ENCODE data around the gene CLDN11.

DNA sequence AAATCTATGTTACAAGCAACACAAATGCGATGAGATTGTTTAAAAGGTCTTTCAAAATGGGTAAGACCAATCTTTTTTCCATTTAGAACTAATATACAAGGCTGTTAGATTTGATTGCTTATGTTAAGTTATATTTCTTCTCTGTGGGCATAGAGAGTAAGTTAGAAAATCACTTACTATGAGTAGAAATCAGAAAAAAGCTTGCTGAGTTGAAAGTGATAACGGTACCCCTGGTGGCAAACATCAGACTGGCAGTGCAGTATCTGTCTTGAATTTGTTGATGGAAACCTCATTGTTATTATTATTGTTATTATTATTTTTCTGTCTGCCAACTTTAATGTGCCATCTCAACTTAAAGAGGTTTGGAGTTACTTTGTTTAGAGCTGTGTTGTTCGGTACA is 12.4 kb downstream of the CLDN11 start:
- TF ChIP-seq, protein P1, sequence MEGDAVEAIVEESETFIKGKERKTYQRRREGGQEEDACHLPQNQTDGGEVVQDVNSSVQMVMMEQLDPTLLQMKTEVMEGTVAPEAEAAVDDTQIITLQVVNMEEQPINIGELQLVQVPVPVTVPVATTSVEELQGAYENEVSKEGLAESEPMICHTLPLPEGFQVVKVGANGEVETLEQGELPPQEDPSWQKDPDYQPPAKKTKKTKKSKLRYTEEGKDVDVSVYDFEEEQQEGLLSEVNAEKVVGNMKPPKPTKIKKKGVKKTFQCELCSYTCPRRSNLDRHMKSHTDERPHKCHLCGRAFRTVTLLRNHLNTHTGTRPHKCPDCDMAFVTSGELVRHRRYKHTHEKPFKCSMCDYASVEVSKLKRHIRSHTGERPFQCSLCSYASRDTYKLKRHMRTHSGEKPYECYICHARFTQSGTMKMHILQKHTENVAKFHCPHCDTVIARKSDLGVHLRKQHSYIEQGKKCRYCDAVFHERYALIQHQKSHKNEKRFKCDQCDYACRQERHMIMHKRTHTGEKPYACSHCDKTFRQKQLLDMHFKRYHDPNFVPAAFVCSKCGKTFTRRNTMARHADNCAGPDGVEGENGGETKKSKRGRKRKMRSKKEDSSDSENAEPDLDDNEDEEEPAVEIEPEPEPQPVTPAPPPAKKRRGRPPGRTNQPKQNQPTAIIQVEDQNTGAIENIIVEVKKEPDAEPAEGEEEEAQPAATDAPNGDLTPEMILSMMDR (IDR thresholded peaks at IDR 0.05; ENCODE audit: poor library complexity, severe bottlenecking) = no peak
- TF ChIP-seq POLR2AphosphoS5 (IDR thresholded peaks at IDR 0.05) = no peak
- no peak for TF ChIP-seq RAD21 (conservative IDR thresholded peaks at IDR 0.05)
- no peak for TF ChIP-seq MXI1 (conservative IDR thresholded peaks at IDR 0.05; ENCODE audit: poor library complexity, severe bottlenecking)
- TF ChIP-seq TAF1 (IDR thresholded peaks at IDR 0.05; ENCODE audit: low read depth) = no peak
- no peak for TF ChIP-seq EP300 (conservative IDR thresholded peaks at IDR 0.05; ENCODE audit: poor library complexity, severe bottlenecking)
- no peak for TF ChIP-seq REST (IDR thresholded peaks at IDR 0.05; ENCODE audit: borderline replicate concordance)
- TF ChIP-seq EZH2 (IDR thresholded peaks at IDR 0.05; ENCODE audit: borderline replicate concordance, insufficient read depth, low read length, poor library complexity, severe bottlenecking) = no peak
- no peak for TF ChIP-seq SMC3 (conservative IDR thresholded peaks at IDR 0.05; ENCODE audit: poor library complexity)
